Cardiac muscle cell (in vitro differentiated cells and primary cell): ENCODE measurements around the gene HTR7. TPM values are rescaled to one million over a fixed set of nuclear protein-coding genes. Genes with fewer than 3 reads are reported as not detected.

Experiments used
- DNase-seq, 2 donors: peaks; one replicate each; pipeline versions ENCODE4 v3.0.0 to v3.0.0-alpha.2; 2010 to 2017; ENCODE audit warnings: low read depth in 1 of 2, low spot score in 1 of 2
- H3K27ac ChIP-seq: fragments of 200-600 bp; sonication (generic); 2 replicates; pipeline ENCODE4 v1.5.1; 2016
- H3K27me3 ChIP-seq: fragments of 200-600 bp; sonication (generic); 2 replicates; pipeline ENCODE4 v1.6.0; 2016; ENCODE audit warnings: control low read depth
- H3K36me3 ChIP-seq: fragments of 200-600 bp; sonication (generic); 2 replicates; pipeline ENCODE4 v1.5.1; 2016; ENCODE audit warnings: control low read depth
- H3K4me1 ChIP-seq: fragments of 200-600 bp; sonication (generic); 2 replicates; pipeline ENCODE4 v1.8.1; 2017; ENCODE audit warnings: low read depth, mild to moderate bottlenecking, mixed run types
- H3K4me3 ChIP-seq: fragments of 200-600 bp; sonication (generic); 2 replicates; pipeline ENCODE4 v1.5.1; 2016; ENCODE audit warnings: mild to moderate bottlenecking
- H3K9me3 ChIP-seq: fragments of 200-600 bp; sonication (generic); 2 replicates; pipeline ENCODE4 v1.5.1; 2017; ENCODE audit warnings: low read depth, mild to moderate bottlenecking, control low read depth
- polyA plus RNA-seq: library from polyadenylated mRNA; unstranded; fragments of >200 nt; fragmentation: Nextera tagmentation; extraction: Ambion mirVana; gene quantifications from 2 replicates; pipeline ENCODE4 v1.2.1, GENCODE V29; 2016
- total RNA-seq: library from RNA; depleted of rRNA; stranded (reverse); fragments of >200 nt; gene quantifications from 2 replicates; pipeline ENCODE4 v1.2.3, GENCODE V29; 2016
- TF ChIP-seq, protein P1 (sequence below): IDR thresholded peaks from 2 replicates; pipeline ENCODE4 v1.5.1; 2012; ENCODE audit warnings: low read depth, mild to moderate bottlenecking, low read length

The HTR7 gene
- total and polyA plus RNA-seq, 2 experiments from 2014 or later = not detected

DNA sequence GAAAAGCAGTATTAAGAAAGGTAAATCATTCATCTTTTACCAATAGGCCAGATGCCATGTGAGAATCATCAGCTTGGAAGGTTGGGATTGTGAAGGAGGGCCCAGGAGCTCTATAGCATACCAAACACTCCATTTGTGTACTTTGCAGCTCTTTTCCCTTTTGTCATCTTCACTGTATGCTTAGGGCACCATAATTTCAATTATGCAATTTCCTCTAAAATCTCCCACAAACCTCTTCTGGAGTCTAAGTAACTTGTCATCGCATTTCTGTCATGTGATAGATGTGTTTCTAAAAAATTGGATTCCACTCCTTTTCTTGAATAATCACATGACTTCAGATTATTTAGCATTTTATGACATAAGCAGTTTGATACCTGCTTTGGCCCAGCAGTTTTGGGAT is 31.8 kb upstream of the HTR7 start:
- peaks cover 9% of the 10 kb centered on the region for H3K4me1 ChIP-seq
- peaks cover 47% of the 10 kb centered on the region for H3K36me3 ChIP-seq
- H3K27ac ChIP-seq = no peak overlapping the region
- H3K4me3 ChIP-seq = no peak overlapping the region
- DNase-seq = no peak
- H3K27me3 ChIP-seq = no peaks in the 10 kb centered on the region
- no peaks in the 10 kb centered on the region for H3K9me3 ChIP-seq
- TF ChIP-seq, protein P1, sequence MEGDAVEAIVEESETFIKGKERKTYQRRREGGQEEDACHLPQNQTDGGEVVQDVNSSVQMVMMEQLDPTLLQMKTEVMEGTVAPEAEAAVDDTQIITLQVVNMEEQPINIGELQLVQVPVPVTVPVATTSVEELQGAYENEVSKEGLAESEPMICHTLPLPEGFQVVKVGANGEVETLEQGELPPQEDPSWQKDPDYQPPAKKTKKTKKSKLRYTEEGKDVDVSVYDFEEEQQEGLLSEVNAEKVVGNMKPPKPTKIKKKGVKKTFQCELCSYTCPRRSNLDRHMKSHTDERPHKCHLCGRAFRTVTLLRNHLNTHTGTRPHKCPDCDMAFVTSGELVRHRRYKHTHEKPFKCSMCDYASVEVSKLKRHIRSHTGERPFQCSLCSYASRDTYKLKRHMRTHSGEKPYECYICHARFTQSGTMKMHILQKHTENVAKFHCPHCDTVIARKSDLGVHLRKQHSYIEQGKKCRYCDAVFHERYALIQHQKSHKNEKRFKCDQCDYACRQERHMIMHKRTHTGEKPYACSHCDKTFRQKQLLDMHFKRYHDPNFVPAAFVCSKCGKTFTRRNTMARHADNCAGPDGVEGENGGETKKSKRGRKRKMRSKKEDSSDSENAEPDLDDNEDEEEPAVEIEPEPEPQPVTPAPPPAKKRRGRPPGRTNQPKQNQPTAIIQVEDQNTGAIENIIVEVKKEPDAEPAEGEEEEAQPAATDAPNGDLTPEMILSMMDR = no peak

DNA sequence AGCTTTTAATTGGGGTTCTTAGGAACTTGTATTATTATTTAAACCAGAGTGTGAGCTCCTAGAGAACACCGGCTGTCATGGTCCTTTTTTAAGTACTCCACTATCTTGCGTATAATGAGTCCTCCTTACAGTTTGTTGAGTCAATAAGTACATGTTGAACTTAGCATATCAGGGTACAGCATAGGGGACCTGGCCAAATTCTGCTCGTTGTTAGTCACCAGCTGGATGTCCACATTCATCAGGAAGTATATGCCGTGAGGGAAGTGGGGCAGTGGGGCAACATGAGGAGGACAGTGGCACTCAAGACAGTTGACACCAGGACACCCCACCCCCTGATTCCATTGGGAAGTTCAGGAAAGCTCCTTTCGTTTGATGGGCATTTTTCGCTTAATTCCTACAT is 30.5 kb upstream of the HTR7 start:
- TF ChIP-seq, protein P1 = no peak
- Histone ChIP-seq H3K4me3 (no peak overlapping the region), H3K36me3 (peaks cover 47% of the 10 kb centered on the region)

DNA sequence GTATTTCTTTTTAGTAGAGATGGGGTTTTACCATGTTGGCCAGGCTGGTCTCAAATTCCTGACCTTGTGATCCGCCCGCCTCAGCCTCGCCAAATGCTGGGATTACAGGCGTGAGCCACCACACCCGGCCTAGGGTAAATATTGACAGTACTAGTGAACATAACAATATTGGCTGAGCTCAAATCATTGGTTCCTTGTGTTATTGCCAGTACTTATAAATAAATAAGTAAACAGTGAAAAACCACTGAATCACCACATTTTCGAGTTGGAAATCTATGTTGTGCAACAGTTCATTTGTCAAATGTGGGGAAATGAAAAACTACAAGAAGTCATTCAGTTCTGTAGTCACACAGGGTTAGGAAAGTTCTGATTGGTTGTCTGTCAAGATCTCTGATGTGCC is 29.7 kb upstream of the HTR7 start:
- Histone ChIP-seq H3K4me3 (no peak overlapping the region), H3K36me3 (peaks cover 46% of the 10 kb centered on the region), H3K9me3 (no peaks in the 10 kb centered on the region), H3K27ac (no peak overlapping the region), H3K27me3 (no peaks in the 10 kb centered on the region), H3K4me1 (no peaks in the 10 kb centered on the region)
- DNase-seq = no peak
- TF ChIP-seq, protein P1 = no peak

More for the DNA sequence above, 30.5 kb upstream of the HTR7 start:
- H3K27me3 ChIP-seq = no peaks in the 10 kb centered on the region
- no peak overlapping the region for H3K27ac ChIP-seq
- no peaks in the 10 kb centered on the region for H3K4me1 ChIP-seq
- H3K9me3 ChIP-seq = no peaks in the 10 kb centered on the region
- DNase-seq = no peak

DNA sequence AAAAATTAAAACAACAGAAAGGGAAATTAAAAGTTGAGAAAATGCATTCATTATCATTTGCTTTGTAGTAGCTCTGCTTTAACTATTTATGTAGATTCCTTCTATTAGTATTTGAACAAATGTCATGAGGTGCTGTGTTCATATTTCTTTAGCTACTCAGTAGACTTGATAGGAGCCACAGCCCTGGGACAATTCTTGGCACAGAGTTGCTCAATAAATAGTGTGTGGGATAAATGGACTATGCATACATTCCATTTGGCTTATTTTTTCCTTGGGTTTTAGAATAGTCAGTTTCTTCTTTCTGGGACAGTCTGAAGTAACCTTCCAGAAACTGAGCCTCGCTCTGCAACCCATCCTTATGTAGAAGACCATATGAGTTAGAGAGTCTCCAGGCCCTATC is 27.3 kb upstream of the HTR7 start:
- Histone ChIP-seq H3K27me3 (no peaks in the 10 kb centered on the region), H3K9me3 (no peaks in the 10 kb centered on the region), H3K4me1 (no peaks in the 10 kb centered on the region), H3K27ac (no peak overlapping the region), H3K36me3 (peaks cover 40% of the 10 kb centered on the region), H3K4me3 (no peak overlapping the region)
- DNase-seq = peak in 1 of 2 donors; percentile 70
- TF ChIP-seq, protein P1 = no peak

DNA sequence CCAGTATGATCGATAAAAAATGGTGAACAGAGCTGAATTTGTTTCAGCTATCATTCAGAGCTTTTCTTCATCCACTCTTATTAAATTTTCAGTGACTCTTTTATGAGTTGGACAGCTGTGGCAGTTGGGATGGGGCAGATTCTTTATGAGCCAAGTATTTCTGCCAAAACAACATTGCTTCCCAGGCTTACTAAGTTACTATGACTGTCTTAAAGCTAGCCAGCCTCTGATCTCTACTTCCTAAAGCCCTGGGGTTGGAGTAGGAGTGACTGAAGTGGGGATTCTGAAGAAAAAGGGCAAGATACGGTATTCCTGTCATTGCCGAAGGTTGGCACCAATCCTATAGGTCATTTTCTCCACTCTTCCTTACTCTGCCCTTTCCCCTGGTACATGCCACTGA is 26.6 kb upstream of the HTR7 start:
- Histone ChIP-seq H3K9me3 (no peaks in the 10 kb centered on the region), H3K36me3 (peaks cover 43% of the 10 kb centered on the region), H3K4me1 (no peaks in the 10 kb centered on the region), H3K27ac (no peak overlapping the region), H3K27me3 (no peaks in the 10 kb centered on the region), H3K4me3 (no peak overlapping the region)
- TF ChIP-seq, protein P1 = no peak
- peak in 1 of 2 donors; percentile 20 for DNase-seq
